Glutamatergic neuron (in vitro differentiated cells): ENCODE data around the gene CCDC154. TPM values are rescaled to one million over a fixed set of nuclear protein-coding genes. Genes with fewer than 3 reads are reported as not detected.

Experiments
- DNase-seq: peaks from one replicate; pipeline ENCODE4 v3.0.0; 2022
- H3K27ac Mint-ChIP-seq: one replicate; pipeline ENCODE4 v1.8.0; 2020; ENCODE audit warnings: mild to moderate bottlenecking, mixed read lengths, inconsistent platforms; ENCODE audit not compliant: unreplicated experiment
- H3K27me3 Mint-ChIP-seq: one replicate; pipeline ENCODE4 v1.8.0; 2020; ENCODE audit warnings: mild to moderate bottlenecking, moderate library complexity, mixed read lengths, inconsistent platforms; ENCODE audit not compliant: unreplicated experiment
- H3K36me3 Mint-ChIP-seq: one replicate; pipeline ENCODE4 v1.8.0; 2020; ENCODE audit warnings: mild to moderate bottlenecking, mixed read lengths, inconsistent platforms; ENCODE audit not compliant: unreplicated experiment
- H3K4me1 Mint-ChIP-seq: one replicate; pipeline ENCODE4 v1.8.0; 2020; ENCODE audit warnings: mild to moderate bottlenecking, low read depth, mixed read lengths, inconsistent platforms; ENCODE audit not compliant: unreplicated experiment
- H3K4me3 Mint-ChIP-seq: one replicate; pipeline ENCODE4 v1.8.0; 2020; ENCODE audit warnings: mild to moderate bottlenecking, mixed read lengths, inconsistent platforms; ENCODE audit not compliant: unreplicated experiment
- H3K9me3 Mint-ChIP-seq: one replicate; pipeline ENCODE4 v1.8.0; 2020; ENCODE audit warnings: mild to moderate bottlenecking, moderate library complexity, mixed read lengths, inconsistent platforms; ENCODE audit not compliant: unreplicated experiment
- CTCF ChIP-seq: fragments of 200-600 bp; sonication (generic); IDR thresholded peaks from one replicate; pipeline ENCODE4 v1.5.0; 2021; ENCODE audit not compliant: partially characterized antibody, unreplicated experiment
- total RNA-seq: library from RNA; stranded (reverse); fragmentation: NEBNext Ultra II Directional; extraction: Animal tissue kit (Norgen Biotek cat#: 25700); gene quantifications from one replicate; pipeline ENCODE4 v1.2.1, GENCODE V29; 2021; ENCODE audit not compliant: unreplicated experiment

Gene CCDC154
- total RNA-seq, 1 donor from 2014 or later = 4.2 TPM

GRCh38 chr16:1387331-1387730, 57.0 kb downstream of the CCDC154 start:
- no peak overlapping the region for H3K27ac Mint-ChIP-seq
- no peak overlapping the region for H3K4me3 Mint-ChIP-seq
- no peaks in the 10 kb centered on the region for H3K36me3 Mint-ChIP-seq
- H3K27me3 Mint-ChIP-seq = peaks cover 2% of the 10 kb centered on the region
- no peaks in the 10 kb centered on the region for H3K4me1 Mint-ChIP-seq
- H3K9me3 Mint-ChIP-seq = peaks cover 3% of the 10 kb centered on the region
- TF ChIP-seq CTCF = no peak
- DNase-seq = no peak

GRCh38 chr16:1385232-1385631, 59.1 kb downstream of the CCDC154 start:
- no peaks in the 10 kb centered on the region for H3K4me1 Mint-ChIP-seq
- no peak overlapping the region for H3K27ac Mint-ChIP-seq
- peaks cover 3% of the 10 kb centered on the region for H3K9me3 Mint-ChIP-seq
- DNase-seq = no peak
- no peak overlapping the region for H3K4me3 Mint-ChIP-seq
- no peak for TF ChIP-seq CTCF
- peaks cover 2% of the 10 kb centered on the region for H3K27me3 Mint-ChIP-seq
- H3K36me3 Mint-ChIP-seq = no peaks in the 10 kb centered on the region

Other genes starting within 250 kb of the CCDC154 start
- not detected for gene TPSG1, start 219.3 kb downstream of the CCDC154 start, total RNA-seq
- gene TPSB2, start 214.4 kb downstream of the CCDC154 start, total RNA-seq = not detected
- not detected for gene TPSAB1, start 203.9 kb downstream of the CCDC154 start, total RNA-seq
- not detected for gene TPSD1, start 188.5 kb downstream of the CCDC154 start, total RNA-seq
- 256 TPM for gene UBE2I, start 134.9 kb downstream of the CCDC154 start, total RNA-seq
- 26.7 TPM for gene BAIAP3, start 110.9 kb downstream of the CCDC154 start, total RNA-seq
- gene TSR3, start 92.7 kb downstream of the CCDC154 start, total RNA-seq = 52.5 TPM
- 50.5 TPM for gene GNPTG, start 92.6 kb downstream of the CCDC154 start, total RNA-seq
- 30.7 TPM for gene UNKL, start 29.9 kb downstream of the CCDC154 start, total RNA-seq
- 10.4 TPM for gene UQCC4, start 23.8 kb downstream of the CCDC154 start, total RNA-seq
- not detected for gene PERCC1, start 13.5 kb downstream of the CCDC154 start, total RNA-seq
- gene CLCN7, start 30.5 kb upstream of the CCDC154 start, total RNA-seq = 118 TPM
- 2.2 TPM for gene PTX4, start 44.4 kb upstream of the CCDC154 start, total RNA-seq
- gene TELO2, start 48.8 kb upstream of the CCDC154 start, total RNA-seq = 101 TPM
- 0.22 TPM for gene TMEM204, start 89.1 kb upstream of the CCDC154 start, total RNA-seq
- gene IFT140, start 167.5 kb upstream of the CCDC154 start, total RNA-seq = 33.4 TPM
- 52.4 TPM for gene CRAMP1, start 167.8 kb upstream of the CCDC154 start, total RNA-seq
- 72.9 TPM for gene JPT2, start 233.7 kb upstream of the CCDC154 start, total RNA-seq